HEK293 (cell line): ENCODE measurements around the gene ARL16.

Experiments used
- AEBP2 ChIP-seq: fragments of 450-650 bp; formaldehyde crosslinking; IDR thresholded peaks from 2 replicates; pipeline ENCODE4 v1.5.1; 2016; ENCODE audit warnings: missing biosample characterization, missing genetic modification characterization, borderline replicate concordance
- IKZF3 ChIP-seq: fragments of 450-650 bp; IDR thresholded peaks from 2 replicates; pipeline ENCODE4 v1.5.0; 2018; ENCODE audit warnings: missing biosample characterization, mild to moderate bottlenecking, missing genetic modification characterization, moderate library complexity
- KLF16 ChIP-seq: fragments of 450-650 bp; formaldehyde crosslinking; IDR thresholded peaks from 2 replicates; pipeline ENCODE4 v1.5.1; 2017; ENCODE audit warnings: missing biosample characterization, missing genetic modification characterization
- RBAK ChIP-seq: fragments of 450-650 bp; formaldehyde crosslinking; IDR thresholded peaks from 2 replicates; pipeline ENCODE4 v1.5.1; 2016; ENCODE audit warnings: missing biosample characterization, missing genetic modification characterization
- TSHZ1 ChIP-seq: fragments of 450-650 bp; formaldehyde crosslinking; IDR thresholded peaks from 2 replicates; pipeline ENCODE4 v1.5.1; 2016; ENCODE audit warnings: missing biosample characterization, missing genetic modification characterization, borderline replicate concordance
- WT1 ChIP-seq: fragments of 450-650 bp; formaldehyde crosslinking; IDR thresholded peaks from 2 replicates; pipeline ENCODE4 v1.5.1; 2016; ENCODE audit warnings: missing biosample characterization, missing genetic modification characterization
- ZBTB10 ChIP-seq: fragments of 450-650 bp; formaldehyde crosslinking; IDR thresholded peaks from 2 replicates; pipeline ENCODE4 v1.5.1; 2016; ENCODE audit warnings: missing biosample characterization, missing genetic modification characterization
- ZBTB17 ChIP-seq: fragments of 450-650 bp; formaldehyde crosslinking; IDR thresholded peaks from 2 replicates; pipeline ENCODE4 v1.5.1; 2016; ENCODE audit warnings: missing biosample characterization, missing genetic modification characterization
- ZBTB48 ChIP-seq: fragments of 450-650 bp; formaldehyde crosslinking; IDR thresholded peaks from 2 replicates; pipeline ENCODE4 v1.5.1; 2016; ENCODE audit warnings: missing biosample characterization, missing genetic modification characterization
- ZBTB7A ChIP-seq: fragments of 450-650 bp; formaldehyde crosslinking; IDR thresholded peaks from 2 replicates; pipeline ENCODE4 v1.5.1; 2016; ENCODE audit warnings: low read depth, missing biosample characterization, missing genetic modification characterization
- ZBTB8A ChIP-seq: fragments of 450-650 bp; formaldehyde crosslinking; IDR thresholded peaks from 2 replicates; pipeline ENCODE4 v1.5.1; 2016; ENCODE audit warnings: missing biosample characterization, missing genetic modification characterization
- ZFP3 ChIP-seq: fragments of 450-650 bp; formaldehyde crosslinking; IDR thresholded peaks from 2 replicates; pipeline ENCODE4 v1.5.1; 2016; ENCODE audit warnings: low read depth, missing biosample characterization, missing genetic modification characterization
- ZNF311 ChIP-seq: fragments of 450-650 bp; formaldehyde crosslinking; IDR thresholded peaks from 2 replicates; pipeline ENCODE4 v1.5.1; 2017; ENCODE audit warnings: missing biosample characterization, missing genetic modification characterization, borderline replicate concordance
- ZNF423 ChIP-seq: fragments of 450-650 bp; formaldehyde crosslinking; IDR thresholded peaks from 2 replicates; pipeline ENCODE4 v1.5.1; 2016; ENCODE audit warnings: missing biosample characterization, missing genetic modification characterization
- ZNF449 ChIP-seq: fragments of 450-650 bp; formaldehyde crosslinking; IDR thresholded peaks from 2 replicates; pipeline ENCODE4 v1.5.1; 2017; ENCODE audit warnings: missing biosample characterization, mild to moderate bottlenecking, missing genetic modification characterization, moderate library complexity
- ZNF521 ChIP-seq: fragments of 450-650 bp; formaldehyde crosslinking; IDR thresholded peaks from 2 replicates; pipeline ENCODE4 v1.5.1; 2017; ENCODE audit warnings: missing biosample characterization, mild to moderate bottlenecking, missing genetic modification characterization
- ZNF596 ChIP-seq: fragments of 450-650 bp; IDR thresholded peaks from 2 replicates; pipeline ENCODE4 v1.5.0; 2018; ENCODE audit warnings: missing biosample characterization, mild to moderate bottlenecking, missing genetic modification characterization, moderate library complexity
- ZNF660 ChIP-seq: fragments of 450-650 bp; IDR thresholded peaks from 2 replicates; pipeline ENCODE4 v1.5.1; 2018; ENCODE audit warnings: missing biosample characterization, mild to moderate bottlenecking, missing genetic modification characterization
- ZNF677 ChIP-seq: fragments of 450-650 bp; IDR thresholded peaks from 2 replicates; pipeline ENCODE4 v1.5.0; 2018; ENCODE audit warnings: missing biosample characterization, mild to moderate bottlenecking, missing genetic modification characterization, moderate library complexity
- ZNF692 ChIP-seq: fragments of 450-650 bp; formaldehyde crosslinking; IDR thresholded peaks from 2 replicates; pipeline ENCODE4 v1.5.1; 2016; ENCODE audit warnings: missing biosample characterization, missing genetic modification characterization
- TF ChIP-seq, protein P1 (sequence below): fragments of 450-650 bp; IDR thresholded peaks from 2 replicates; pipeline ENCODE4 v1.5.1; 2018; ENCODE audit warnings: missing biosample characterization, mild to moderate bottlenecking, missing genetic modification characterization
- TF ChIP-seq, protein P2 (sequence below): fragments of 450-650 bp; formaldehyde crosslinking; IDR thresholded peaks from 2 replicates; pipeline ENCODE4 v1.5.1; 2017; ENCODE audit warnings: missing biosample characterization, missing genetic modification characterization

ARL16 gene

DNA sequence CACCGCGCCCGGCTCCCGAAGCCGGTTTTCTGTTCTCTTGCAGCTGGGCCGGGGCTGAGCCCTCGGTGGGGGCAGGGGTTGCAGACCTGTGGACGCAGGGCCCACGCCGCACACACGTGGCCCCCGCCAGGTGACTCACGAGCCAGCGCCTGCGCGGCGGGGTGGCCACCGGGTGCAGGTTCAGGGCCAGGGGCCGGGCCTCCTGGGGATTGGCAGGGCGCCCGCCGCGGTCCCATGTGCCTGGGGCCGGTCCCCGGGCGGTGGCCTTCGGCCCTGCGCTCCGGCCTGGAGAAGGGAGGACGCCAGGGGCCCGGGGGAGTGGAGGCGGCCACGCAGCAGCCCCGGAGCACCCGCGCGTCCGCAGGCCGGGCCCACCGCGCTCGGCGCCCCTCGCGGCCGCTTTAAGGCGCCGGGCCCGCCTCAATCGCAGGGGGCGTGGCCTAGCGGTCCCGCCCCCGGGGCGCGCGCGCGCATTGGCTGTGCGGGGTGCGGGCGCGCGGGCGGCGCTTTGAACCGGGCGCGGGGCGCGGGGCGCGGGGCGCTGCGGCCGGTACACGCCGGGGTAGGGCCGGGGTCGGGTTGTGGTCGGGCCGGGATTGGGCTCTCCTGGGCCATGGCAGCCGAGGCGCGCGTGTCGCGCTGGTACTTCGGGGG, 28.3 kb upstream of the ARL16 start, which contains the start of gene SLC25A10 (continued):
- no peak for TF ChIP-seq TSHZ1 (tag by site-specific recombination)
- TF ChIP-seq ZBTB8A = peak; percentile 54; the same call in 1 of the 2 replicates
- peak; percentile 64; the same call in 1 of the 2 replicates for TF ChIP-seq KLF16 (tag by site-specific recombination)
- TF ChIP-seq ZFP3 = no peak
- TF ChIP-seq ZNF692 (tag by site-specific recombination) = peak; percentile 99
- TF ChIP-seq ZBTB17 (tag by site-specific recombination) = peak; percentile 54; the same call in 1 of the 2 replicates
- no peak for TF ChIP-seq AEBP2 (tag by site-specific recombination)
- TF ChIP-seq ZNF449 = peak; percentile 32; the same call in 1 of the 2 replicates
- no peak for TF ChIP-seq ZNF521 (tag by site-specific recombination)
- 0 out of 2 replicates have a peak, but pooled peaks have one; percentile 20 for TF ChIP-seq ZBTB10 (tag by site-specific recombination)
- TF ChIP-seq, protein P1, sequence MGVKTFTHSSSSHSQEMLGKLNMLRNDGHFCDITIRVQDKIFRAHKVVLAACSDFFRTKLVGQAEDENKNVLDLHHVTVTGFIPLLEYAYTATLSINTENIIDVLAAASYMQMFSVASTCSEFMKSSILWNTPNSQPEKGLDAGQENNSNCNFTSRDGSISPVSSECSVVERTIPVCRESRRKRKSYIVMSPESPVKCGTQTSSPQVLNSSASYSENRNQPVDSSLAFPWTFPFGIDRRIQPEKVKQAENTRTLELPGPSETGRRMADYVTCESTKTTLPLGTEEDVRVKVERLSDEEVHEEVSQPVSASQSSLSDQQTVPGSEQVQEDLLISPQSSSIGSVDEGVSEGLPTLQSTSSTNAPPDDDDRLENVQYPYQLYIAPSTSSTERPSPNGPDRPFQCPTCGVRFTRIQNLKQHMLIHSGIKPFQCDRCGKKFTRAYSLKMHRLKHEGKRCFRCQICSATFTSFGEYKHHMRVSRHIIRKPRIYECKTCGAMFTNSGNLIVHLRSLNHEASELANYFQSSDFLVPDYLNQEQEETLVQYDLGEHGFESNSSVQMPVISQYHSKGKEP (tag by site-specific recombination) = peak; percentile 65; the same call in 1 of the 2 replicates
- peak; percentile 70 for TF ChIP-seq ZBTB48 (tag by site-specific recombination)
- 0 out of 2 replicates have a peak, but pooled peaks have one; percentile 27 for TF ChIP-seq ZBTB7A
- TF ChIP-seq, protein P2, sequence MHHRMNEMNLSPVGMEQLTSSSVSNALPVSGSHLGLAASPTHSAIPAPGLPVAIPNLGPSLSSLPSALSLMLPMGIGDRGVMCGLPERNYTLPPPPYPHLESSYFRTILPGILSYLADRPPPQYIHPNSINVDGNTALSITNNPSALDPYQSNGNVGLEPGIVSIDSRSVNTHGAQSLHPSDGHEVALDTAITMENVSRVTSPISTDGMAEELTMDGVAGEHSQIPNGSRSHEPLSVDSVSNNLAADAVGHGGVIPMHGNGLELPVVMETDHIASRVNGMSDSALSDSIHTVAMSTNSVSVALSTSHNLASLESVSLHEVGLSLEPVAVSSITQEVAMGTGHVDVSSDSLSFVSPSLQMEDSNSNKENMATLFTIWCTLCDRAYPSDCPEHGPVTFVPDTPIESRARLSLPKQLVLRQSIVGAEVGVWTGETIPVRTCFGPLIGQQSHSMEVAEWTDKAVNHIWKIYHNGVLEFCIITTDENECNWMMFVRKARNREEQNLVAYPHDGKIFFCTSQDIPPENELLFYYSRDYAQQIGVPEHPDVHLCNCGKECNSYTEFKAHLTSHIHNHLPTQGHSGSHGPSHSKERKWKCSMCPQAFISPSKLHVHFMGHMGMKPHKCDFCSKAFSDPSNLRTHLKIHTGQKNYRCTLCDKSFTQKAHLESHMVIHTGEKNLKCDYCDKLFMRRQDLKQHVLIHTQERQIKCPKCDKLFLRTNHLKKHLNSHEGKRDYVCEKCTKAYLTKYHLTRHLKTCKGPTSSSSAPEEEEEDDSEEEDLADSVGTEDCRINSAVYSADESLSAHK (tag by site-specific recombination) = no peak
- peak; percentile 30; the same call in 1 of the 2 replicates for TF ChIP-seq ZNF423
- 0 out of 2 replicates have a peak, but pooled peaks have one; percentile 9 for TF ChIP-seq WT1 (tag by site-specific recombination)
- TF ChIP-seq ZNF677 (tag by site-specific recombination) = peak; percentile 45; the same call in 1 of the 2 replicates
- peak; percentile 44; the same call in 1 of the 2 replicates for TF ChIP-seq ZNF596 (tag by site-specific recombination)
- peak; percentile 55; the same call in 1 of the 2 replicates for TF ChIP-seq IKZF3
- TF ChIP-seq RBAK = no peak
- TF ChIP-seq ZNF311 = no peak
- TF ChIP-seq ZNF660 (tag by site-specific recombination) = peak; percentile 71; the same call in 1 of the 2 replicates
